HepG2 (cell line): ENCODE results near the gene PTPRCAP. TPM values are rescaled to one million over a fixed set of nuclear protein-coding genes. Genes with fewer than 3 reads are reported as not detected.

Source experiments
- ATAC-seq: fragments of 200-7000 bp; cut with Tn5 transposase; 3 replicates; pipeline ENCODE4 v1.9.1; 2020; ENCODE audit warnings: mild to moderate bottlenecking, moderate library complexity
- BruUV-seq: library from RNA; stranded (reverse); fragments of 400-500 nt; replicated peaks from 2 replicates; lab custom pipeline; 2021; lab: Mats Ljungman, UMichigan
- CTCF ChIA-PET: fragments of 300-600 bp; formaldehyde crosslinking; extraction: SDS; loops from one replicate; lab custom pipeline; 2021; ENCODE audit warnings: low total read pairs, inconsistent platforms, low intra/inter-chr PET ratio; lab: Yijun Ruan, JAX
- POLR2A ChIA-PET: fragments of 350-600 bp; sonication (Branson Sonifier 250); formaldehyde crosslinking; loops from one replicate; lab custom pipeline; 2020; ENCODE audit warnings: antibody characterized with exemption, inconsistent platforms; lab: Yijun Ruan, JAX
- DNase-seq: peaks from one replicate; pipeline ENCODE4 v3.0.0-alpha.2; 2015; ENCODE audit warnings: low spot score
- FAIRE-seq: peaks from 3 replicates; lab custom pipeline; 2011; peaks lifted over from hg19 to GRCh38; lab: Jason Lieb, UNC
- H2AFZ ChIP-seq: one replicate; pipeline ENCODE4 v1.6.1; 2011; ENCODE audit warnings: low read length, inconsistent platforms
- H3K27ac ChIP-seq: fragments of 300-600 bp; 3 replicates; pipeline ENCODE4 v1.8.0; 2011; ENCODE audit warnings: mixed run types, mild to moderate bottlenecking, mixed read lengths, low read length, inconsistent platforms; ENCODE audit not compliant: insufficient read depth; ENCODE audit errors: extremely low read length
- H3K27me3 ChIP-seq, 2 experiments: fragments of 200-600 bp in 1 of 2; 2 replicates in 1 of 2; 3 replicates in 1 of 2; pipeline versions ENCODE4 v1.6.0 to v1.8.0; 2011; ENCODE audit warnings: low read length in 2 of 2, mild to moderate bottlenecking in 2 of 2, moderate library complexity in 2 of 2, inconsistent platforms in 1 of 2; ENCODE audit not compliant: insufficient read depth in 2 of 2, control insufficient read depth in 1 of 2
- H3K36me3 ChIP-seq, 2 experiments: fragments of 200-600 bp in 1 of 2; replicated peaks in 1 of 2; 2 replicates in 1 of 2; 3 replicates in 1 of 2; pipeline versions ENCODE4 v1.5.1 to v1.8.0; 2011; ENCODE audit warnings: low read length in 2 of 2, inconsistent platforms in 1 of 2; ENCODE audit not compliant: insufficient read depth in 2 of 2, control insufficient read depth in 1 of 2
- H3K4me1 ChIP-seq: 2 replicates; pipeline ENCODE4 v1.5.1; 2012; ENCODE audit warnings: low read length, inconsistent platforms; ENCODE audit not compliant: insufficient read depth
- H3K4me2 ChIP-seq: 2 replicates; pipeline ENCODE4 v1.6.0; 2011; ENCODE audit warnings: low read depth, low read length, inconsistent platforms
- H3K4me3 ChIP-seq, 3 experiments: fragments of 200-600 bp in 1 of 3; sonication (generic), shearing (Covaris generic) in 1 of 3; replicated peaks in 1 of 3; 2 replicates each; pipeline ENCODE4 v1.5.1; 2011 to 2016; ENCODE audit warnings: low read length in 3 of 3, inconsistent platforms in 2 of 3, low read depth in 2 of 3, mild to moderate bottlenecking in 2 of 3, control low read depth in 1 of 3, mixed read lengths in 1 of 3; ENCODE audit not compliant: insufficient read depth in 1 of 3
- H3K79me2 ChIP-seq: one replicate; pipeline ENCODE4 v1.6.1; 2011; ENCODE audit warnings: low read length, inconsistent platforms; ENCODE audit not compliant: insufficient read depth
- H3K9ac ChIP-seq: 2 replicates; pipeline ENCODE4 v1.6.0; 2011; ENCODE audit warnings: mild to moderate bottlenecking, low read depth, low read length, inconsistent platforms; ENCODE audit not compliant: insufficient read depth
- H3K9me3 ChIP-seq: 2 replicates; pipeline ENCODE4 v1.5.1; 2012; ENCODE audit warnings: mild to moderate bottlenecking, low read length
- H4K20me1 ChIP-seq: 2 replicates; pipeline ENCODE4 v1.6.0; 2011; ENCODE audit warnings: inconsistent platforms, mild to moderate bottlenecking, low read length, moderate library complexity; ENCODE audit not compliant: insufficient read depth
- BCL6 ChIP-seq: IDR thresholded peaks from 2 replicates; pipeline ENCODE4 v1.6.1; 2016; ENCODE audit warnings: missing genetic modification reagents, missing compliant biosample characterization
- CBX1 ChIP-seq: IDR thresholded peaks from one replicate; pipeline ENCODE4 v1.6.1; 2016; ENCODE audit warnings: antibody characterized with exemption, low read depth
- CHD4 ChIP-seq: fragments of 200-600 bp; sonication (generic); IDR thresholded peaks from 2 replicates; pipeline ENCODE4 v1.7.0; 2017; ENCODE audit warnings: mild to moderate bottlenecking, low read length, borderline replicate concordance
- CREB3 ChIP-seq: sonication (generic); formaldehyde crosslinking; IDR thresholded peaks from 2 replicates; pipeline ENCODE4 v1.5.0; 2020; ENCODE audit warnings: missing genetic modification reagents
- E2F2 ChIP-seq: sonication (generic); formaldehyde crosslinking; IDR thresholded peaks from 2 replicates; pipeline ENCODE4 v1.4.0; 2020; ENCODE audit warnings: missing genetic modification reagents, borderline replicate concordance
- ERF ChIP-seq: IDR thresholded peaks from 2 replicates; pipeline ENCODE4 v1.6.1; 2018; ENCODE audit warnings: missing biosample characterization, missing genetic modification reagents
- HDAC6 ChIP-seq: fragments of 200-600 bp; sonication (generic); IDR thresholded peaks from 2 replicates; pipeline ENCODE4 v1.7.0; 2017; ENCODE audit warnings: mild to moderate bottlenecking, antibody characterized with exemption, low read length, low read depth
- KDM2A ChIP-seq: sonication (generic); formaldehyde crosslinking; IDR thresholded peaks from 2 replicates; pipeline ENCODE4 v1.4.0; 2020; ENCODE audit warnings: low read depth, missing genetic modification reagents, borderline replicate concordance
- KDM4B ChIP-seq: sonication (generic); formaldehyde crosslinking; IDR thresholded peaks from 2 replicates; pipeline ENCODE4 v1.4.0; 2020; ENCODE audit warnings: missing genetic modification reagents
- NFYB ChIP-seq: sonication (generic); formaldehyde crosslinking; IDR thresholded peaks from 2 replicates; pipeline ENCODE4 v1.4.0; 2020; ENCODE audit warnings: missing genetic modification reagents
- NR1H2 ChIP-seq: sonication (generic); formaldehyde crosslinking; IDR thresholded peaks from 2 replicates; pipeline ENCODE4 v1.8.1; 2022; ENCODE audit warnings: low read depth, missing genetic modification reagents, borderline replicate concordance
- POLR2A ChIP-seq, 2 experiments: IDR thresholded peaks; 2 replicates each; pipeline ENCODE4 v1.6.1; 2011; ENCODE audit warnings: low read depth in 2 of 2, low read length in 2 of 2, mild to moderate bottlenecking in 1 of 2, moderate library complexity in 1 of 2; ENCODE audit not compliant: insufficient read depth in 1 of 2
- PRPF4 ChIP-seq: fragments of 200-400 bp; formaldehyde crosslinking; IDR thresholded peaks from 2 replicates; pipeline ENCODE4 v1.6.1; 2016; ENCODE audit warnings: low read length, low read depth; ENCODE audit not compliant: poor library complexity, severe bottlenecking
- RBM22 ChIP-seq: fragments of 200-400 bp; formaldehyde crosslinking; optimal IDR thresholded peaks from 2 replicates; pipeline ENCODE3; 2017; ENCODE audit warnings: mild to moderate bottlenecking, low read length, moderate library complexity
- RNF2 ChIP-seq: fragments of 450-650 bp; conservative IDR thresholded peaks from 2 replicates; pipeline ENCODE4 v1.6.1; 2016; ENCODE audit warnings: low read depth
- SCMH1 ChIP-seq: sonication (generic); formaldehyde crosslinking; IDR thresholded peaks from 2 replicates; pipeline ENCODE4 v1.9.0; 2021; ENCODE audit warnings: missing genetic modification reagents, mild to moderate bottlenecking, borderline replicate concordance
- SNRNP70 ChIP-seq: fragments of 200-400 bp; formaldehyde crosslinking; IDR thresholded peaks from 2 replicates; pipeline ENCODE4 v1.6.1; 2017; ENCODE audit warnings: mild to moderate bottlenecking, low read depth, low read length, moderate library complexity
- SRSF4 ChIP-seq: fragments of 200-400 bp; formaldehyde crosslinking; IDR thresholded peaks from one replicate; pipeline ENCODE4 v1.6.1; 2018; ENCODE audit warnings: mild to moderate bottlenecking, low read depth, low read length, moderate library complexity; ENCODE audit not compliant: poor library complexity, severe bottlenecking
- ZFP62 ChIP-seq: sonication (generic); formaldehyde crosslinking; IDR thresholded peaks from 2 replicates; pipeline ENCODE4 v1.4.0; 2020; ENCODE audit warnings: missing genetic modification reagents
- ZNF138 ChIP-seq: sonication (generic); formaldehyde crosslinking; IDR thresholded peaks from 2 replicates; pipeline ENCODE4 v1.5.0; 2020; ENCODE audit warnings: mild to moderate bottlenecking, low read depth, missing genetic modification reagents
- ZNF264 ChIP-seq: sonication (generic); formaldehyde crosslinking; IDR thresholded peaks from 2 replicates; pipeline ENCODE4 v1.4.0; 2020; ENCODE audit warnings: missing genetic modification reagents
- ZNF331 ChIP-seq: sonication (generic); formaldehyde crosslinking; IDR thresholded peaks from 2 replicates; pipeline ENCODE4 v1.4.0; 2020; ENCODE audit warnings: missing genetic modification reagents
- ZNF501 ChIP-seq: sonication (generic); formaldehyde crosslinking; IDR thresholded peaks from 2 replicates; pipeline ENCODE4 v1.5.1; 2020; ENCODE audit warnings: mild to moderate bottlenecking, moderate library complexity, missing genetic modification reagents
- ZNF615 ChIP-seq: sonication (generic); formaldehyde crosslinking; IDR thresholded peaks from 2 replicates; pipeline ENCODE4 v1.5.0; 2020; ENCODE audit warnings: mild to moderate bottlenecking, missing genetic modification reagents, borderline replicate concordance
- WGBS: methylation state at CpG from one replicate; pipeline ENCODE4 v1.1.6; 2017; ENCODE audit warnings: low lambda C conversion rate; 5-methylcytosine and 5-hydroxymethylcytosine counted together
- in situ Hi-C: cut with HindIII; loops from 2 replicates; pipeline ENCODE4 v1.10.0; 2017; ENCODE audit warnings: low pct_unique_long_range_greater_than_20kb; ENCODE audit not compliant: extremely low pct_ligation_motif_present
- intact Hi-C: fragments of 100-400 bp; cut with micrococcal nuclease; formaldehyde crosslinking; loops from one replicate; pipeline ENCODE4 v1.10.0; 2022; ENCODE audit not compliant: unreplicated experiment
- polyA plus RNA-seq, 8 experiments: library from polyadenylated mRNA; depleted of rRNA in 3 of 8; stranded (reverse) in 7 of 8; unstranded in 1 of 8; fragments of >200 nt; fragmentation: Illumina TruSeq in 4 of 8; extraction: Trizol in 4 of 8; gene quantifications; 2 replicates each; pipeline versions ENCODE4 v1.2.1 to v1.2.3, GENCODE V29; 2011 to 2016; ENCODE audit warnings: low read depth in 4 of 8, missing spikeins in 1 of 8, mixed read lengths in 1 of 8; ENCODE audit not compliant: insufficient read depth in 1 of 8
- total RNA-seq, 5 experiments: library from RNA; depleted of rRNA; stranded (reverse); fragments of >200 nt; fragmentation: Illumina TruSeq; extraction: Trizol; gene quantifications; 2 replicates each; pipeline ENCODE4 v1.2.3, GENCODE V29; 2016; ENCODE audit warnings: low read depth in 1 of 5

Gene PTPRCAP
- total and polyA plus RNA-seq, 2 of the 13 experiments (the other 11 are each of a cell fraction or from before 2014, with no cell fraction given): 0.60 to 0.70 TPM

- WGBS: 0% methylated on average over 19 of the region's 75 CpGs
- in situ Hi-C loops (no loop called here), intact Hi-C loops (no loop called here)
- DNase-seq: peak; percentile 90
- peaks cover 5 to 6% of the 10 kb centered on the region in 2 experiments; a peak in 2 of 5 replicates for H3K36me3 ChIP-seq
- peaks cover 1 to 9% of the 10 kb centered on the region in 2 experiments; a peak in 3 of 5 replicates for H3K27me3 ChIP-seq
- H4K20me1 ChIP-seq: no peaks in the 10 kb centered on the region
- H3K4me1 ChIP-seq: peaks cover 43% of the 10 kb centered on the region
- ChIA-PET CTCF (interaction anchor here (2.4 kb wide), 1 partner anchor 114 kb away, joined by 18 read pairs; the partner anchor contains the start of gene PITPNM1), POLR2A (interaction anchor here (0.6 to 3.8 kb wide), 18 partner anchors 9 to 550 kb away, joined by 3 to 81 read pairs (median 4); partner anchors contain the start of genes AIP, ANKRD13D, CDK2AP2 and CLCF1)
- H3K27ac ChIP-seq: peak within 1 kb of the TSS; percentile 82
- FAIRE-seq: no peak
- peak; percentile 86 for ATAC-seq
- peak within 1 kb of the TSS; percentile 97 for H3K4me2 ChIP-seq
- peak within 1 kb of the TSS; percentile 80 for H3K9ac ChIP-seq
- peaks cover 10% of the 10 kb centered on the region for H3K79me2 ChIP-seq
- no peaks in the 10 kb centered on the region for H3K9me3 ChIP-seq
- peak within 1 kb of the TSS; percentile 74 to 85 (median 78) for H3K4me3 ChIP-seq
- TSS peak; percentile 92 for BruUV-seq
- no peak within 1 kb of the TSS for H2AFZ ChIP-seq
- TF ChIP-seq ZNF331 (CRISPR knock-in tag): peak; percentile 68
- TF ChIP-seq POLR2A (IDR thresholded peaks at IDR 0.05; ENCODE audit: insufficient read depth in 1 of 2, low read depth in 2 of 2, low read length in 2 of 2): peak; percentile 84 to 95
- peak; percentile 97 for TF ChIP-seq ZNF501 (CRISPR knock-in tag)
- TF ChIP-seq ERF (CRISPR knock-in tag): peak; percentile 77; the same call in 1 of the 2 replicates
- TF ChIP-seq CREB3 (CRISPR knock-in tag): peak; percentile 90; the same call in 1 of the 2 replicates
- TF ChIP-seq NR1H2 (CRISPR knock-in tag): peak; percentile 90
- TF ChIP-seq HDAC6: no peak
- peak; percentile 68 for TF ChIP-seq BCL6 (CRISPR knock-in tag)
- 0 out of 2 replicates have a peak, but pooled peaks have one; percentile 53 for TF ChIP-seq ZNF138 (CRISPR knock-in tag)
- no peak for TF ChIP-seq ZNF264 (CRISPR knock-in tag)
- TF ChIP-seq SNRNP70: no peak
- TF ChIP-seq RNF2: peak; percentile 96
- peak; percentile 96 for TF ChIP-seq KDM2A (CRISPR knock-in tag)
- TF ChIP-seq CHD4: no peak
- no peak for TF ChIP-seq SCMH1 (CRISPR knock-in tag)
- TF ChIP-seq KDM4B (CRISPR knock-in tag): no peak
- TF ChIP-seq ZNF615 (CRISPR knock-in tag): 0 out of 2 replicates have a peak, but pooled peaks have one; percentile 86
- TF ChIP-seq PRPF4: no peak
- no peak for TF ChIP-seq RBM22
- no peak for TF ChIP-seq CBX1
- TF ChIP-seq NFYB: peak; percentile 92
- TF ChIP-seq ZFP62 (CRISPR knock-in tag): no peak
- TF ChIP-seq E2F2 (CRISPR knock-in tag): peak; percentile 71; the same call in 1 of the 2 replicates
- no peak for TF ChIP-seq SRSF4
Measured at GRCh38 chr11:67391304-67392182, 45.9 kb downstream of the PTPRCAP start, which contains the start of gene RAD9A. RAD9A (plus strand) TSS chr11:67391986; CDS start chr11:67392045, 59 bp downstream.
